GM12878 (cell line): ENCODE data around the gene CIDEC. TPM values are rescaled to one million over a fixed set of nuclear protein-coding genes. Genes with fewer than 3 reads are reported as not detected.

ENCODE experiments used
- ATAC-seq: fragments of 200-7000 bp; cut with Tn5 transposase; 3 replicates; pipeline ENCODE4 v1.9.1; 2020; ENCODE audit warnings: mild to moderate bottlenecking, moderate library complexity
- BruUV-seq: library from RNA; stranded (reverse); fragments of 400-500 nt; replicated peaks from 2 replicates; lab custom pipeline; 2021; lab: Mats Ljungman, UMichigan
- CTCF ChIA-PET: fragments of 300-600 bp; sonication (Branson Sonifier 250); formaldehyde crosslinking; extraction: SDS; loops from one replicate; lab custom pipeline; 2021; ENCODE audit warnings: inconsistent platforms; lab: Yijun Ruan, JAX
- POLR2A ChIA-PET: fragments of 350-600 bp; formaldehyde crosslinking; extraction: SDS; loops from one replicate; lab custom pipeline; 2021; ENCODE audit warnings: inconsistent platforms; lab: Charles Lee
- RAD21 ChIA-PET: fragments of 300-600 bp; sonication (Branson Sonifier 250); formaldehyde crosslinking; loops from one replicate; lab custom pipeline; 2023; ENCODE audit warnings: antibody characterized with exemption; ENCODE audit not compliant: unreplicated experiment; lab: Charles Lee
- SMC1A ChIA-PET: fragments of 300-600 bp; sonication (Branson Sonifier 250); formaldehyde crosslinking; loops from one replicate; lab custom pipeline; 2023; ENCODE audit not compliant: unreplicated experiment, uncharacterized antibody; lab: Charles Lee
- DNase-seq: peaks from one replicate; pipeline ENCODE4 v3.0.0-alpha.2; 2011; ENCODE audit warnings: low read depth, low spot score
- FAIRE-seq: peaks from 3 replicates; lab custom pipeline; 2011; peaks lifted over from hg19 to GRCh38; lab: Jason Lieb, UNC
- H2AFZ ChIP-seq: 2 replicates; pipeline ENCODE4 v1.6.0; 2011; ENCODE audit warnings: low read depth, low read length, control low read depth; ENCODE audit not compliant: control insufficient read depth
- H3K27ac ChIP-seq: 2 replicates; pipeline ENCODE4 v1.5.1; 2011; ENCODE audit warnings: control low read depth; ENCODE audit not compliant: control insufficient read depth, insufficient read depth
- H3K27me3 ChIP-seq, 2 experiments: replicated peaks in 1 of 2; 2 replicates each; pipeline versions ENCODE4 v1.6.0 to v1.6.1; 2011; ENCODE audit warnings: low read length in 1 of 2; ENCODE audit not compliant: control insufficient read depth in 2 of 2, insufficient read depth in 2 of 2
- H3K36me3 ChIP-seq, 2 experiments: 2 replicates each; pipeline ENCODE4 v1.5.1; 2011; ENCODE audit warnings: low read length in 1 of 2; ENCODE audit not compliant: control insufficient read depth in 2 of 2, insufficient read depth in 2 of 2
- H3K4me1 ChIP-seq: 2 replicates; pipeline ENCODE4 v1.6.1; 2011; ENCODE audit warnings: mild to moderate bottlenecking, low read length, moderate library complexity, mixed read lengths; ENCODE audit not compliant: control insufficient read depth, insufficient read depth
- H3K4me2 ChIP-seq: 2 replicates; pipeline ENCODE4 v1.6.0; 2011; ENCODE audit warnings: control low read depth; ENCODE audit not compliant: control insufficient read depth, insufficient read depth
- H3K4me3 ChIP-seq: fragments of 200-600 bp; sonication (generic); 2 replicates; pipeline ENCODE4 v1.5.1; 2016
- H3K79me2 ChIP-seq: 2 replicates; pipeline ENCODE4 v1.6.0; 2011; ENCODE audit warnings: low read length; ENCODE audit not compliant: control insufficient read depth, insufficient read depth
- H3K9ac ChIP-seq: 2 replicates; pipeline ENCODE4 v1.8.0; 2011; ENCODE audit warnings: low read length, control low read depth, mixed read lengths; ENCODE audit not compliant: control insufficient read depth, insufficient read depth
- H3K9me3 ChIP-seq: replicated peaks from 3 replicates; pipeline ENCODE4 v1.5.1; 2011; ENCODE audit warnings: mild to moderate bottlenecking, low read length; ENCODE audit not compliant: control insufficient read depth, insufficient read depth
- H4K20me1 ChIP-seq: 2 replicates; pipeline ENCODE4 v1.6.0; 2011; ENCODE audit not compliant: control insufficient read depth, insufficient read depth
- BCL11A ChIP-seq: IDR thresholded peaks from 2 replicates; pipeline ENCODE4 v1.6.1; 2011; ENCODE audit warnings: low read depth, low read length
- CEBPB ChIP-seq, 2 experiments: fragments of 150-350 bp in 1 of 2; IDR thresholded peaks; 2 replicates each; pipeline ENCODE4 v1.6.1; 2012 to 2014; ENCODE audit warnings: low read depth in 2 of 2, low read length in 2 of 2, borderline replicate concordance in 1 of 2, inconsistent platforms in 1 of 2
- IKZF2 ChIP-seq, 2 experiments: fragments of 450-650 bp; IDR thresholded peaks; 2 replicates each; pipeline ENCODE4 v1.6.1; 2017; ENCODE audit warnings: mild to moderate bottlenecking in 2 of 2, moderate library complexity in 2 of 2
- IRF3 ChIP-seq: fragments of 450-650 bp; IDR thresholded peaks from 2 replicates; pipeline ENCODE4 v1.6.1; 2014; ENCODE audit warnings: mild to moderate bottlenecking
- LARP7 ChIP-seq: fragments of 450-650 bp; IDR thresholded peaks from 2 replicates; pipeline ENCODE4 v1.6.1; 2017; ENCODE audit warnings: mild to moderate bottlenecking
- NFYA ChIP-seq: IDR thresholded peaks from 2 replicates; pipeline ENCODE4 v1.6.1; 2011; ENCODE audit warnings: low read depth, mild to moderate bottlenecking, low read length, improper control_type of control experiment, borderline replicate concordance
- PKNOX1 ChIP-seq: fragments of 450-650 bp; IDR thresholded peaks from 2 replicates; pipeline ENCODE4 v1.6.1; 2016; ENCODE audit warnings: mild to moderate bottlenecking
- RAD21 ChIP-seq: IDR thresholded peaks from 2 replicates; pipeline ENCODE4 v1.6.1; 2011; ENCODE audit warnings: mild to moderate bottlenecking, low read depth, low read length, moderate library complexity; ENCODE audit not compliant: insufficient read depth
- RBBP5 ChIP-seq: fragments of 200-600 bp; sonication (generic); conservative IDR thresholded peaks from 2 replicates; pipeline ENCODE4 v1.6.1; 2016
- SUZ12 ChIP-seq: fragments of 200-600 bp; sonication (generic); IDR thresholded peaks from one replicate; pipeline ENCODE4 v1.6.1; 2018; ENCODE audit warnings: antibody characterized with exemption, mild to moderate bottlenecking; ENCODE audit not compliant: unreplicated experiment
- USF2 ChIP-seq: IDR thresholded peaks from 2 replicates; pipeline ENCODE4 v1.6.1; 2011; ENCODE audit warnings: low read depth, low read length, improper control_type of control experiment, borderline replicate concordance
- ZBED1 ChIP-seq: IDR thresholded peaks from 2 replicates; pipeline ENCODE4 v1.6.1; 2016; ENCODE audit warnings: borderline replicate concordance
- ZNF24 ChIP-seq: fragments of 450-650 bp; IDR thresholded peaks from 2 replicates; pipeline ENCODE4 v1.6.1; 2017; ENCODE audit warnings: antibody characterized with exemption, mild to moderate bottlenecking
- ZNF592 ChIP-seq: fragments of 450-650 bp; IDR thresholded peaks from 2 replicates; pipeline ENCODE4 v1.6.1; 2017; ENCODE audit warnings: mild to moderate bottlenecking, moderate library complexity
- ZZZ3 ChIP-seq: IDR thresholded peaks from 2 replicates; pipeline ENCODE4 v1.6.1; 2011; ENCODE audit warnings: low read depth; ENCODE audit not compliant: control insufficient read depth, insufficient read length
- WGBS: methylation state at CpG from one replicate; pipeline ENCODE4 v1.1.6; 2016; ENCODE audit warnings: low lambda C conversion rate; ENCODE audit not compliant: insufficient replicate concordance, insufficient coverage; ENCODE audit errors: missing lambda C conversion rate; 5-methylcytosine and 5-hydroxymethylcytosine counted together
- in situ Hi-C: fragments of 300-500 bp; cut with MboI; formaldehyde crosslinking; loops from 9 replicates; pipeline ENCODE4 v1.14.3; 2018; ENCODE audit warnings: mixed read lengths
- intact Hi-C: fragments of 100-400 bp; cut with micrococcal nuclease; formaldehyde crosslinking; loops from one replicate; pipeline ENCODE4 v1.14.2; 2022; ENCODE audit not compliant: unreplicated experiment
- polyA plus RNA-seq, 11 experiments: library from polyadenylated mRNA; depleted of rRNA in 4 of 11; unstranded in 6 of 11; stranded (reverse) in 5 of 11; fragments of >200 nt; fragmentation: Nextera tagmentation in 4 of 11; fragmentation: Illumina TruSeq in 1 of 11; extraction: Ambion mirVana in 4 of 11; extraction: Trizol in 1 of 11; gene quantifications; 1 replicate in 1 of 11; 2 replicates in 10 of 11; pipeline versions ENCODE4 v1.2.1 to v1.2.3, GENCODE V29; 2011 to 2016; ENCODE audit warnings: inconsistent platforms in 2 of 11, missing spikeins in 2 of 11, low read depth in 1 of 11
- total RNA-seq, 4 experiments: library from RNA; depleted of rRNA in 3 of 4; stranded (reverse); fragments of >200 nt in 3 of 4; fragmentation: Illumina TruSeq in 1 of 4; extraction: Trizol in 1 of 4; gene quantifications; 2 replicates each; pipeline versions ENCODE4 v1.2.1 to v1.2.3, GENCODE V29; 2013 to 2021

CIDEC gene
- total and polyA plus RNA-seq, 10 of the 15 experiments (the other 5 are each of a cell fraction or from before 2014, with no cell fraction given) = 0.10 to 0.49 TPM; not detected in 8

GRCh38 chr3:9890249-9891071 lies 10.4 kb upstream of the CIDEC start, which contains the start of gene JAGN1:
Gene JAGN1 (plus strand): TSS chr3:9890610. CDS start chr3:9890723, 113 bp downstream.
- intact Hi-C loops (loop anchor here (2.0 kb wide), 1 partner anchor 42 kb away; the partner anchor contains the start of gene CRELD1), in situ Hi-C loops (no loop called here)
- H3K79me2 ChIP-seq = peaks cover 34% of the 10 kb centered on the region
- H3K4me2 ChIP-seq = peak within 1 kb of the TSS; percentile 69
- peak within 1 kb of the TSS; percentile 99 for H3K9ac ChIP-seq
- peak within 1 kb of the TSS; percentile 98 for H3K27ac ChIP-seq
- SMC1A ChIA-PET = interaction anchor here (0.8 to 2.1 kb wide), 10 partner anchors 10 to 98 kb away, joined by 3 to 13 read pairs (median 4); partner anchors contain the start of genes ARPC4, CIDEC, CRELD1 and IL17RE
- DNase-seq (peak; percentile 62), ATAC-seq (peak; percentile 90), FAIRE-seq (peak; percentile 76)
- H3K4me1 ChIP-seq = no peaks in the 10 kb centered on the region
- no peaks in the 10 kb centered on the region for H4K20me1 ChIP-seq
- H3K27me3 ChIP-seq = no peaks in the 10 kb centered on the region
- WGBS = under 1% methylated on average over 54 of the region's 62 CpGs
- H3K4me3 ChIP-seq = peak within 1 kb of the TSS; percentile 80
- TSS peak; percentile 80 for BruUV-seq
- H3K36me3 ChIP-seq = peaks cover 2 to 12% of the 10 kb centered on the region in 2 experiments
- RAD21 ChIA-PET = interaction anchor here (0.7 to 2.0 kb wide), 6 partner anchors 10 to 265 kb away, joined by 3 to 17 read pairs (median 4); partner anchors contain the start of genes CIDEC, CRELD1 and EMC3
- H3K9me3 ChIP-seq = no peaks in the 10 kb centered on the region; the same call in 2 of the 3 replicates
- CTCF ChIA-PET = interaction anchor here (0.5 to 3.1 kb wide), 4 partner anchors 11 to 288 kb away, joined by 5 to 28 read pairs (median 7); partner anchors contain the start of genes CIDEC and CRELD1
- POLR2A ChIA-PET = interaction anchor here (0.6 to 3.4 kb wide), 15 partner anchors 11 to 496 kb away, joined by 3 to 35 read pairs (median 4); partner anchors contain the start of genes ARPC4, CIDEC, CRELD1 and EMC3
- H2AFZ ChIP-seq = peak within 1 kb of the TSS; percentile 93
- TF ChIP-seq ZNF592 (no peak; the same call in 1 of the 2 replicates), RBBP5 (0 out of 2 replicates have a peak, but pooled peaks have one; percentile 20), PKNOX1 (0 out of 2 replicates have a peak, but pooled peaks have one; percentile 40), SUZ12 (no peak), RAD21 (no peak), LARP7 (peak; percentile 92), ZNF24 (0 out of 2 replicates have a peak, but pooled peaks have one; percentile 3), CEBPB (IDR thresholded peaks at IDR 0.05; ENCODE audit: borderline replicate concordance in 1 of 2, low read depth in 2 of 2, low read length in 2 of 2) (peak in 1 of 2 experiments; percentile 43; a peak in 1 of 4 replicates), NFYA (no peak), USF2 (no peak), ZZZ3 (no peak), ZBED1 (no peak), BCL11A (no peak), IKZF2 (IDR thresholded peaks at IDR 0.05) (peak in 1 of 2 experiments; percentile 54; a peak in 3 of 4 replicates), IRF3 (no peak)
